ENCODE data around the gene PGGHG.

GRCh38 chr11:294780-295179 is 5.9 kb downstream of the PGGHG start:
- TF ChIP-seq, protein P1, sequence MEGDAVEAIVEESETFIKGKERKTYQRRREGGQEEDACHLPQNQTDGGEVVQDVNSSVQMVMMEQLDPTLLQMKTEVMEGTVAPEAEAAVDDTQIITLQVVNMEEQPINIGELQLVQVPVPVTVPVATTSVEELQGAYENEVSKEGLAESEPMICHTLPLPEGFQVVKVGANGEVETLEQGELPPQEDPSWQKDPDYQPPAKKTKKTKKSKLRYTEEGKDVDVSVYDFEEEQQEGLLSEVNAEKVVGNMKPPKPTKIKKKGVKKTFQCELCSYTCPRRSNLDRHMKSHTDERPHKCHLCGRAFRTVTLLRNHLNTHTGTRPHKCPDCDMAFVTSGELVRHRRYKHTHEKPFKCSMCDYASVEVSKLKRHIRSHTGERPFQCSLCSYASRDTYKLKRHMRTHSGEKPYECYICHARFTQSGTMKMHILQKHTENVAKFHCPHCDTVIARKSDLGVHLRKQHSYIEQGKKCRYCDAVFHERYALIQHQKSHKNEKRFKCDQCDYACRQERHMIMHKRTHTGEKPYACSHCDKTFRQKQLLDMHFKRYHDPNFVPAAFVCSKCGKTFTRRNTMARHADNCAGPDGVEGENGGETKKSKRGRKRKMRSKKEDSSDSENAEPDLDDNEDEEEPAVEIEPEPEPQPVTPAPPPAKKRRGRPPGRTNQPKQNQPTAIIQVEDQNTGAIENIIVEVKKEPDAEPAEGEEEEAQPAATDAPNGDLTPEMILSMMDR (conservative IDR thresholded peaks at IDR 0.05; ENCODE audit: low read length): no peak
- no peak for TF ChIP-seq EZH2phosphoT487 (IDR thresholded peaks at IDR 0.05; ENCODE audit: borderline replicate concordance)
